ENCODE measurements around the gene WNT4. TPM values are rescaled to one million over a fixed set of nuclear protein-coding genes. Genes with fewer than 3 reads are reported as not detected.
A peak's percentile ranks its signal among the peaks of the same experiment; 100 is the strongest.

The WNT4 gene
- 0.62 and 0.85 TPM in 2 replicates for polyA plus RNA-seq (2011; rRNA removed)
- 0.39 and 0.49 TPM in 2 replicates for polyA plus RNA-seq (2012; cell fraction: cytosol; rRNA removed)
- polyA plus RNA-seq (2012; cell fraction: nucleus; rRNA removed), result 0.16 and 0.28 TPM in 2 replicates
- polyA plus RNA-seq (2017; fragmentation: RNase III; extraction: RNeasy Plus Mini Kit Qiagen cat#74134 plus additional on column Dnase treatment), result 0.13 to 0.33 TPM (median 0.23 TPM) in 3 replicates
- 0.54 and 0.87 TPM in 2 replicates for polyA minus RNA-seq (2011; rRNA and poly(A)+ RNA removed)

DNA sequence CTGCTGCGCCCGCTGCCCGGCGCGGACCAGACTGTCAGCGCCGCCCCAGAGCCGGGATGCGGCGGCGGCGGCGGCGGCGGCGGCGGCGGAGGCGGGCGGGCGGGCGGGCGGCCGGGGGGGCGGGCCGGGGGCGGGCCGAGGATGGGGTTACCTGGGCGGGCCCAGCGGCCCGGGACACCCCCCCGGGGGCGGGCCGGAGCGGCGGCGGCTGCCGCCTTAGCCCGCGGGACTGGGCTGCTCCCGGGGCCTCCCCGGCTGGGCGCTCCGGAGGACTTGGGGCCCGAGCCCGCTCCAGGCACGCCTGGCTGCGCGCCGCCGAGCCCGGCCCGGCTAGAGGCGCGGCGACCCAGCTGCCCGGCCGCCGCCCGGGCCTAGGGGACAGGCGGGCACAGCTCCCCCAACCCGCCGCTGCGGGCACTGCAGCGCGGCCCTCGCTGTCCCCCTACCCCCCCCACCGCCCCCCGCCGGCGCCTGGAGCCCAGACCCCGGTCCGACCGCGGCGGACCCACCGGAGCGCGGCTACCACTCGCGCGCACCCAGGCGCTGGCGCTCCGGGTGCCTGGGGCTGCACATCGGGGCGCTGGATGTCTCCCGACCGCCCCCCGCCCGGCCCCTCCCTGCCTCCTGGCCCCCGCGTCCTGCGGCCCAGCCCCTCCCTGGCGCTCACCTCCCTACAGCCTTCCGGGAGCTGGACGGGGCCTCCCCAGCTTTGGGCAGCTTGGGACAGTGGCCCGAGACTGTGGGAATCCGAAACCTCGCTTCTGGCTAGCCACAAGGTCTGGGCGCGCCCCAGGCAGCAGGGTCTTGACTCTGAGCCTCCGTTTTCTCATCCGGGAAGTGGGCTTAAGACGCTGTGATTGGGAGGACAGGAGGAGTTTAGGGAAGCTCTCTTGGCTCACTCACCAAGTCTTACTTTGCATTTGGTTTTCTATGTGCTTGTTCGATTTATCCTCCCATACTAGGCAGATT, at the start of gene WNT4:
Gene WNT4, minus strand, starts transcription at position 33 of the 969 bp plus-strand sequence. CDS start 175 bp downstream, outside the sequence.
- peaks cover 5% of the 10 kb centered on the region; the same call in 2 of the 3 replicates for H3K4me1 ChIP-seq
- ChIA-PET CTCF (interaction anchor here (1.2 to 1.7 kb wide), 5 partner anchors 11 to 273 kb away, joined by 3 to 5 read pairs (median 4); no protein-coding TSS in a partner anchor), POLR2A (interaction anchor here (0.6 kb wide), 1 partner anchor 32 kb away, joined by 3 read pairs; no protein-coding TSS in a partner anchor)
- 39% methylated on average over 8 of the region's 106 CpGs for WGBS (ENCODE audit: missing lambda C conversion rate)
- ATAC-seq (peak; percentile 67 to 68), DNase-seq (ENCODE audit: low read depth in 1 of 2, low spot score in 1 of 2) (peak in 1 of 2 experiments; percentile 29), FAIRE-seq (no peak)
- peak within 1 kb of the TSS; percentile 61 for H3K4me3 ChIP-seq
- peak within 1 kb of the TSS; percentile 98 for H3K4me2 ChIP-seq
- no peaks in the 10 kb centered on the region for H3K9me3 ChIP-seq
- TF ChIP-seq, protein P1, sequence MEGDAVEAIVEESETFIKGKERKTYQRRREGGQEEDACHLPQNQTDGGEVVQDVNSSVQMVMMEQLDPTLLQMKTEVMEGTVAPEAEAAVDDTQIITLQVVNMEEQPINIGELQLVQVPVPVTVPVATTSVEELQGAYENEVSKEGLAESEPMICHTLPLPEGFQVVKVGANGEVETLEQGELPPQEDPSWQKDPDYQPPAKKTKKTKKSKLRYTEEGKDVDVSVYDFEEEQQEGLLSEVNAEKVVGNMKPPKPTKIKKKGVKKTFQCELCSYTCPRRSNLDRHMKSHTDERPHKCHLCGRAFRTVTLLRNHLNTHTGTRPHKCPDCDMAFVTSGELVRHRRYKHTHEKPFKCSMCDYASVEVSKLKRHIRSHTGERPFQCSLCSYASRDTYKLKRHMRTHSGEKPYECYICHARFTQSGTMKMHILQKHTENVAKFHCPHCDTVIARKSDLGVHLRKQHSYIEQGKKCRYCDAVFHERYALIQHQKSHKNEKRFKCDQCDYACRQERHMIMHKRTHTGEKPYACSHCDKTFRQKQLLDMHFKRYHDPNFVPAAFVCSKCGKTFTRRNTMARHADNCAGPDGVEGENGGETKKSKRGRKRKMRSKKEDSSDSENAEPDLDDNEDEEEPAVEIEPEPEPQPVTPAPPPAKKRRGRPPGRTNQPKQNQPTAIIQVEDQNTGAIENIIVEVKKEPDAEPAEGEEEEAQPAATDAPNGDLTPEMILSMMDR (IDR thresholded peaks at IDR 0.05), result peak; percentile 42
- TF ChIP-seq CEBPB (IDR thresholded peaks at IDR 0.05) (no peak), RAD21 (conservative IDR thresholded peaks at IDR 0.05 in 1 of 2, IDR thresholded peaks at IDR 0.05 in 1 of 2) (0 out of 5 replicates have a peak, but pooled peaks of 1 of the 2 experiments have one; percentile 13)
- peak within 1 kb of the TSS; percentile 61 to 93 for H3K27ac ChIP-seq

GRCh38 chr1:22190731-22191130, 47.8 kb upstream of the WNT4 start:
- Histone ChIP-seq H3K4me1 (no peaks in the 10 kb centered on the region), H3K4me3 (no peak overlapping the region), H3K27ac (no peak overlapping the region), H3K9me3 (no peaks in the 10 kb centered on the region), H3K4me2 (no peak overlapping the region)
- POLR2A ChIA-PET, result no interaction called here
- 100% methylated on average over 1 of the region's 3 CpGs for WGBS (ENCODE audit: missing lambda C conversion rate)
- ATAC-seq (no peak), FAIRE-seq (no peak), DNase-seq (ENCODE audit: low read depth in 1 of 2, low spot score in 1 of 2) (no peak)
- TF ChIP-seq USF2 (IDR thresholded peaks at IDR 0.05), result peak; percentile 43; the same call in 1 of the 2 replicates
- TF ChIP-seq BHLHE40 (IDR thresholded peaks at IDR 0.05; ENCODE audit: low read depth, low read length), result no peak
- TF ChIP-seq CHD2 (IDR thresholded peaks at IDR 0.05; ENCODE audit: low read length, partially characterized antibody), result no peak
- TF ChIP-seq SMC3 (IDR thresholded peaks at IDR 0.05), result no peak
- TF ChIP-seq JUN (IDR thresholded peaks at IDR 0.05), result no peak
- TF ChIP-seq ELK1 (IDR thresholded peaks at IDR 0.05; ENCODE audit: low read depth, low read length), result no peak
- CTCF ChIA-PET, result interaction anchor here (0.7 to 1.6 kb wide), 3 partner anchors 13 to 905 kb away, joined by 3 to 4 read pairs (median 3); no protein-coding TSS in a partner anchor

GRCh38 chr1:22190251-22190650, 47.4 kb upstream of the WNT4 start:
- FAIRE-seq (no peak), ATAC-seq (no peak), DNase-seq (ENCODE audit: low read depth in 1 of 2, low spot score in 1 of 2) (no peak)
- H3K4me2 ChIP-seq, result no peak overlapping the region
- 100% methylated on average over 3 of the region's 6 CpGs for WGBS (ENCODE audit: missing lambda C conversion rate)
- H3K4me3 ChIP-seq, result no peak overlapping the region
- TF ChIP-seq, protein P2, sequence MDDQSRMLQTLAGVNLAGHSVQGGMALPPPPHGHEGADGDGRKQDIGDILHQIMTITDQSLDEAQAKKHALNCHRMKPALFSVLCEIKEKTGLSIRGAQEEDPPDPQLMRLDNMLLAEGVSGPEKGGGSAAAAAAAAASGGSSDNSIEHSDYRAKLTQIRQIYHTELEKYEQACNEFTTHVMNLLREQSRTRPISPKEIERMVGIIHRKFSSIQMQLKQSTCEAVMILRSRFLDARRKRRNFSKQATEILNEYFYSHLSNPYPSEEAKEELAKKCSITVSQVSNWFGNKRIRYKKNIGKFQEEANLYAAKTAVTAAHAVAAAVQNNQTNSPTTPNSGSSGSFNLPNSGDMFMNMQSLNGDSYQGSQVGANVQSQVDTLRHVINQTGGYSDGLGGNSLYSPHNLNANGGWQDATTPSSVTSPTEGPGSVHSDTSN (IDR thresholded peaks at IDR 0.05), result no peak
- TF ChIP-seq JUN (IDR thresholded peaks at IDR 0.05) (no peak), SREBF2 (IDR thresholded peaks at IDR 0.05) (no peak), CBX2 (IDR thresholded peaks at IDR 0.05; ENCODE audit: borderline replicate concordance, low read depth) (no peak), EHMT2 (IDR thresholded peaks at IDR 0.05; ENCODE audit: low read depth) (no peak), ZNF302 (CRISPR knock-in tag; IDR thresholded peaks at IDR 0.05) (no peak), BHLHE40 (IDR thresholded peaks at IDR 0.05; ENCODE audit: low read depth, low read length) (no peak), EHF (CRISPR knock-in tag; IDR thresholded peaks at IDR 0.05) (no peak), RFX5 (IDR thresholded peaks at IDR 0.05) (no peak), NFE2L2 (conservative IDR thresholded peaks at IDR 0.05; ENCODE audit: low read length) (no peak), HOXA7 (CRISPR knock-in tag; IDR thresholded peaks at IDR 0.05) (no peak), RAD21 (conservative IDR thresholded peaks at IDR 0.05 in 1 of 2, IDR thresholded peaks at IDR 0.05 in 1 of 2) (no peak), MAFK (IDR thresholded peaks at IDR 0.05; ENCODE audit: partially characterized antibody) (no peak), MAZ (IDR thresholded peaks at IDR 0.05; ENCODE audit: borderline replicate concordance, low read depth, low read length) (no peak)
- TF ChIP-seq, protein P3, sequence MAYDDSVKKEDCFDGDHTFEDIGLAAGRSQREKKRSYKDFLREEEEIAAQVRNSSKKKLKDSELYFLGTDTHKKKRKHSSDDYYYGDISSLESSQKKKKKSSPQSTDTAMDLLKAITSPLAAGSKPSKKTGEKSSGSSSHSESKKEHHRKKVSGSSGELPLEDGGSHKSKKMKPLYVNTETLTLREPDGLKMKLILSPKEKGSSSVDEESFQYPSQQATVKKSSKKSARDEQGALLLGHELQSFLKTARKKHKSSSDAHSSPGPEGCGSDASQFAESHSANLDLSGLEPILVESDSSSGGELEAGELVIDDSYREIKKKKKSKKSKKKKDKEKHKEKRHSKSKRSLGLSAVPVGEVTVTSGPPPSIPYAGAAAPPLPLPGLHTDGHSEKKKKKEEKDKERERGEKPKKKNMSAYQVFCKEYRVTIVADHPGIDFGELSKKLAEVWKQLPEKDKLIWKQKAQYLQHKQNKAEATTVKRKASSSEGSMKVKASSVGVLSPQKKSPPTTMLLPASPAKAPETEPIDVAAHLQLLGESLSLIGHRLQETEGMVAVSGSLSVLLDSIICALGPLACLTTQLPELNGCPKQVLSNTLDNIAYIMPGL (CRISPR knock-in tag; IDR thresholded peaks at IDR 0.05; ENCODE audit: borderline replicate concordance), result no peak
- TF ChIP-seq, protein P4, sequence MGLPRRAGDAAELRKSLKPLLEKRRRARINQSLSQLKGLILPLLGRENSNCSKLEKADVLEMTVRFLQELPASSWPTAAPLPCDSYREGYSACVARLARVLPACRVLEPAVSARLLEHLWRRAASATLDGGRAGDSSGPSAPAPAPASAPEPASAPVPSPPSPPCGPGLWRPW (IDR thresholded peaks at IDR 0.05), result no peak
- H3K4me1 ChIP-seq, result no peaks in the 10 kb centered on the region
- no peak overlapping the region for H3K27ac ChIP-seq
- no peaks in the 10 kb centered on the region for H3K9me3 ChIP-seq
- CTCF ChIA-PET, result interaction anchor here (1.6 kb wide), 1 partner anchor 14 kb away, joined by 4 read pairs; no protein-coding TSS in a partner anchor
- POLR2A ChIA-PET, result no interaction called here

Data from A549 (cell line).